ENCODE measurements around the gene HYKK. TPM values are rescaled to one million over a fixed set of nuclear protein-coding genes. Genes with fewer than 3 reads are reported as not detected.

The HYKK gene
- polyA plus RNA-seq, 6 donors from 2014 or later: 0.49 TPM; not detected in 5

DNA sequence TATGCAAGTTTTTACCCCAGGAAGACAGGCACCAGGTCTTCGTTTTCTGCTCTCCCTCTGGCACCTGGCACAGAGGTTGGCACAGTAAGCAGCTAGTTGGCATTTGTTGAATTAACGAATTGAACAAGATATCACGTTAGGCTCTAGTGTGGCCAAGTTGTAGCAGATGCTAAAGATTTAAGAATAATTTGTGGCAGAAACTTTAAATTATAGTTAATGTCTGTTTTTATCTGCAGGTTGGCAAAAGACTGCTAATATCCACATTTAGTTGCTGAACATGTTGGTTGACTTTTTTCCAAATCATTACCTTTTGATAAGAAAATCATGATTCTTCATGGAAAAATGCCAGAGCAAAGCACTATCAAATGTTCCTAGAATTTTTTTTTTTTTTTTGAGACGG is 66.0 kb downstream of the HYKK start:
- Mint-ChIP-seq H3K27ac (no peak overlapping the region), H3K4me1 (no peaks in the 10 kb centered on the region), H3K27me3 (peaks cover 0 to 6% (median 5%) of the 10 kb centered on the region in 3 donors), H3K36me3 (no peaks in the 10 kb centered on the region), H3K9me3 (no peaks in the 10 kb centered on the region), H3K4me3 (no peak overlapping the region)
- DNase-seq (no peak), ATAC-seq (ENCODE audit: low read depth in 2 of 2) (no peak)

GRCh38 chr15:78574944-78575343 is 67.6 kb downstream of the HYKK start:
- Mint-ChIP-seq H3K9me3 (no peaks in the 10 kb centered on the region), H3K36me3 (no peaks in the 10 kb centered on the region), H3K27me3 (peaks cover 0 to 6% (median 5%) of the 10 kb centered on the region in 3 donors), H3K4me1 (no peaks in the 10 kb centered on the region), H3K4me3 (no peak overlapping the region), H3K27ac (no peak overlapping the region)
- no peak for DNase-seq
- no peak for ATAC-seq (ENCODE audit: low read depth in 2 of 2)

Other genes with a start within 250 kb of the HYKK start
- gene DNAJA4, start 243.0 kb upstream of the HYKK start, polyA plus RNA-seq (ENCODE audit: low read depth in 6 of 6): 1 to 10 TPM; 3.1 to 5.3 (median 4.3) TPM
- 100 to 1,000 TPM in 1 of 6 donors, 10 to 100 TPM in 5; 60.8 to 107 (median 72.6) TPM for gene SKIC8, start 208.0 kb upstream of the HYKK start, polyA plus RNA-seq (ENCODE audit: low read depth in 6 of 6)
- gene CRABP1, start 167.2 kb upstream of the HYKK start, polyA plus RNA-seq (ENCODE audit: low read depth in 6 of 6): not detected
- gene IREB2, start 69.4 kb upstream of the HYKK start, polyA plus RNA-seq (ENCODE audit: low read depth in 6 of 6): 10 to 100 TPM; 14.6 to 19.8 (median 16.6) TPM
- gene PSMA4, start 32.9 kb downstream of the HYKK start, polyA plus RNA-seq (ENCODE audit: low read depth in 6 of 6): 100 to 1,000 TPM; 204 to 251 (median 240) TPM
- gene CHRNA5, start 57.9 kb downstream of the HYKK start, polyA plus RNA-seq (ENCODE audit: low read depth in 6 of 6): under 1 TPM in 2 of 6 donors, not detected in 4; 0.23 to 0.49 TPM
- not detected for gene CHRNA3, start 113.4 kb downstream of the HYKK start, polyA plus RNA-seq (ENCODE audit: low read depth in 6 of 6)
- gene CHRNB4, start 133.6 kb downstream of the HYKK start, polyA plus RNA-seq (ENCODE audit: low read depth in 6 of 6): not detected